ENCODE results near the gene ACOXL.

Gene ACOXL

GRCh38 chr2:111142101-111142500 is 409.7 kb downstream of the ACOXL start:
- Histone ChIP-seq H4K20me1 (ENCODE audit: control insufficient read depth, insufficient read depth, low read depth, low read length) (peaks cover 4% of the 10 kb centered on the region), H3K4me1 (ENCODE audit: control insufficient read depth, low read length) (peaks cover 10% of the 10 kb centered on the region; the same call in 1 of the 2 replicates), H3K4me2 (ENCODE audit: low read length) (no peak overlapping the region), H3F3A (ENCODE audit: control insufficient read depth, insufficient read depth) (no peaks in the 10 kb centered on the region), H3K9me3 (ENCODE audit: control insufficient read depth, insufficient read depth, low read length) (no peaks in the 10 kb centered on the region), H3K79me2 (ENCODE audit: control insufficient read depth, low read length) (peaks cover 94% of the 10 kb centered on the region), H3K4me3 (ENCODE audit: low read length) (no peak overlapping the region), H3K9me2 (replicated peaks; ENCODE audit: control insufficient read depth, low read length) (no peaks in the 10 kb centered on the region), H3K27me3 (ENCODE audit: control insufficient read depth, low read length) (no peaks in the 10 kb centered on the region), H3K27ac (ENCODE audit: low read depth, low read length) (no peak overlapping the region), H3K36me3 (ENCODE audit: control insufficient read depth, low read length) (peaks cover 89% of the 10 kb centered on the region)
- no peak for TF ChIP-seq CTCF (IDR thresholded peaks at IDR 0.05; ENCODE audit: low read depth, low read length, poor library complexity, severe bottlenecking)
- TF ChIP-seq EZH2phosphoT487 (IDR thresholded peaks at IDR 0.05; ENCODE audit: borderline replicate concordance, low read length): no peak

GRCh38 chr2:111143107-111143842 is 410.9 kb downstream of the ACOXL start:
- Histone ChIP-seq H3K27ac (ENCODE audit: low read depth, low read length) (no peak overlapping the region), H3K4me3 (ENCODE audit: low read length) (no peak overlapping the region), H3K27me3 (ENCODE audit: control insufficient read depth, low read length) (no peaks in the 10 kb centered on the region), H3K79me2 (ENCODE audit: control insufficient read depth, low read length) (peaks cover 95% of the 10 kb centered on the region), H3K9me2 (replicated peaks; ENCODE audit: control insufficient read depth, low read length) (no peaks in the 10 kb centered on the region), H3K36me3 (ENCODE audit: control insufficient read depth, low read length) (peaks cover 89% of the 10 kb centered on the region), H4K20me1 (ENCODE audit: control insufficient read depth, insufficient read depth, low read depth, low read length) (peaks cover 3% of the 10 kb centered on the region; the same call in 1 of the 2 replicates), H3F3A (ENCODE audit: control insufficient read depth, insufficient read depth) (no peaks in the 10 kb centered on the region), H3K4me1 (ENCODE audit: control insufficient read depth, low read length) (peaks cover 21% of the 10 kb centered on the region), H3K9me3 (ENCODE audit: control insufficient read depth, insufficient read depth, low read length) (no peaks in the 10 kb centered on the region), H3K4me2 (ENCODE audit: low read length) (no peak overlapping the region)
- TF ChIP-seq EZH2phosphoT487 (IDR thresholded peaks at IDR 0.05; ENCODE audit: borderline replicate concordance, low read length): no peak
- TF ChIP-seq CTCF (IDR thresholded peaks at IDR 0.05; ENCODE audit: low read depth, low read length, poor library complexity, severe bottlenecking): no peak

DNA sequence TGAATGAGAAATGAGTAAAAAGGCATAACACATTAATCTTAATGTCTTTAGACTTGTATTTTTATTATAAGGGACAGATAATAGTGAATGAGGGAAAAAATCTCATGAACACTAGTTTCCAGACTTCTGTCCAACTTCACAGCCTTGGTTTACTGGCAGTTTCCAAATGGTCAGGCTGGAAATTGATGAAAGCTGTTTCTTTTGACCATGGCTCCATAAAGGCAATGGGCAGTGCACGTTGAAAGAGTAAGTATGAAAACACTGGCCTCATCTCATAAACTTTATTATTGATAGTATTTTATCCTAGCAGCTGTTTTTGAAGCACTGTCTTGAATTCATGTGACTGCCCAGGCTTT is 411.4 kb downstream of the ACOXL start:
- Histone ChIP-seq H3K4me2 (ENCODE audit: low read length) (no peak overlapping the region), H3K27ac (ENCODE audit: low read depth, low read length) (no peak overlapping the region), H3K4me1 (ENCODE audit: control insufficient read depth, low read length) (peaks cover 24% of the 10 kb centered on the region), H4K20me1 (ENCODE audit: control insufficient read depth, insufficient read depth, low read depth, low read length) (peaks cover 3% of the 10 kb centered on the region; the same call in 1 of the 2 replicates), H3F3A (ENCODE audit: control insufficient read depth, insufficient read depth) (no peaks in the 10 kb centered on the region), H3K9me2 (replicated peaks; ENCODE audit: control insufficient read depth, low read length) (no peaks in the 10 kb centered on the region), H3K36me3 (ENCODE audit: control insufficient read depth, low read length) (peaks cover 89% of the 10 kb centered on the region), H3K9me3 (ENCODE audit: control insufficient read depth, insufficient read depth, low read length) (no peaks in the 10 kb centered on the region), H3K79me2 (ENCODE audit: control insufficient read depth, low read length) (peaks cover 95% of the 10 kb centered on the region), H3K27me3 (ENCODE audit: control insufficient read depth, low read length) (no peaks in the 10 kb centered on the region), H3K4me3 (ENCODE audit: low read length) (no peak overlapping the region)
- TF ChIP-seq CTCF (IDR thresholded peaks at IDR 0.05; ENCODE audit: low read depth, low read length, poor library complexity, severe bottlenecking): no peak
- TF ChIP-seq EZH2phosphoT487 (IDR thresholded peaks at IDR 0.05; ENCODE audit: borderline replicate concordance, low read length): no peak
